Stimulated activated CD4-positive, alpha-beta T cell treated with anti-CD3 and anti-CD28 coated beads, Interleukin-1b, Interleukin-23, amount 100 ng/mL, for 1 hour (primary cell): ENCODE results near the gene CLRN2.
"Not testable (repeated sequence)": the region's sequence is repeated elsewhere in the genome, so short reads cannot be mapped to it uniquely, and the experiment has no call there.

Experiments
- DNase-seq, 2 donors: peaks; one replicate each; pipeline ENCODE4 v3.0.0-alpha.2; 2020; ENCODE audit warnings: low read depth in 2 of 2

Gene CLRN2

DNA sequence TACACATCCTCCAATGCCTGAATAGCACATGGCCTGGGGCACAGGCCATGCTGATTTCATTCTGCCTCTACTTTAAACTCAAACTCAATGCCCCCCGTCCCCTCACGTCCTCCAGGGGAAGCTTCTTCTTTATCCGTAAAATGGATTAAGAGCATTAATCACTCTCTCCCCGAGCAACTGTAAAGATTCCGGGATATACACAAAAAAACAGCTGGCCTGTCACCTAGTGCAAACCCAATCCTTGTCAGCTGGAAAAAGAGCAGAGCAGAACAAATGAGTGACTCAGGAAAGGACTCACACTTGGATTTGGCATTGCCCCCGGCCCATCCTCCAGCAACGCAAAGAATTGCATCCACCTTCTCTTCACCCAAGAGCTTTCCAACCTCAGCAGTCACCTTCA, 10.9 kb upstream of the CLRN2 start:
- DNase-seq: no peak

DNA sequence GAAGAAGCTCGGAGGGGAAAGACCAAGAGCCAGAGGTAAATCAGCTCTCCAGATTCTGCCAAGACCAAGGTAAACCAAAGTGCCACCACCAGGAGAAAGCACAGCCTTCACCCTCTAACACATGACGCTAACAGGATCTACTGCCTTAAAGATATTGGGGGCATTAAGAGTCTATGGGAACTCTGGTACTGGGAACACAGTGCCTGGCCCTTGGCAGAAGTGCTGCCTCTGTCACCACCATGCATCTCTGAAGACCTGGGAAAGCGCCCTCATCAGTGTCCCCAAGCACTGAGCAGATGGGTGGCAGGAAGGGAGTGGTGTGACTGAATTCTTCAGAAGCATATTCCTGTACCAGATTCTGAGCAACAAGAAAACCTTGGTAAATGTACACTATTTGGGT, 4.4 kb upstream of the CLRN2 start:
- DNase-seq: no peak

GRCh38 chr4:17511051-17511450, 3.9 kb upstream of the CLRN2 start:
- no peak for DNase-seq

GRCh38 chr4:17511509-17511949, 3.4 kb upstream of the CLRN2 start:
- peak in 1 of 2 donors; percentile 37 for DNase-seq

DNA sequence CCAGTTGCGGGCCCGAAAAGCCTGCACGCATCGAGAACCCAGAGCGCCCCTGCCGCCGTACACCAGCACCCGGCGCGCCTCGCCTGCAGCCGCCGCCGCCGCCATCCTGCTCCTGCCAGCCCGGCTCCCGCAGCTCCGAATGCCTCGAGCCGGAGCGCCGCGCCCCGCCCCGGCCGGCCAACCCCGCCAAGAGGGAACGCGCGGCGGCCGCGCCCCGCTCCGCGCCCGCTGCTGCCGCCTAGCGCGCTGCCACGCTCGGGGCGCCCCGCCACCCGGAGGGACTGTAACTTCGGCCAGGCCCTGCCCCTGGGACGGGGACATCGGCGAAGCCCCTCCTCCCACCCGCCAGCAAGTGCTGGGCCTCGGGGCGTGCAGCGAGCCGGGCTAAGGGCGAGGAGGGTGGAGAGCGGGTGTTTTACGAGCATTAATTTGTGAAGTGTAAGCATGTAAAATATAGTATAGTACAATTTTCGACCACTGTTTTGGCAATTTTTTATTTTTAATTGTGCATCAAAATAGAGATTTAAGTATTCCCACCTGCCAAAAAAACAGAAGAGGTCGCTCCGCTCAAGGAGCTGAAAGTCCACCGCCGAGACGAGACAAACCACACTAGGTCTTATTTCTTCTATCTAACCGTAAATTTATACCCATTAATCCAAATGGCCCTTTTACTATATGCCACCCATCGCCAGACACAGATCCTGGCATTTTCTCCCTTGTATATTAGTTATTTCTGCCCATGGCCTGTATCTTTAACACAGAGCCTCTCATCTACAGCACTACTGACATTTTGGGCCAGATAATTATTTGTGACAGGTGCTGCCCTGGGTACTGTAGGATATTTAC, 2.8 kb upstream of the CLRN2 start, which contains the start of gene QDPR:
TSS of gene QDPR (minus strand) at position 141 of the 846 bp plus-strand sequence. CDS start at position 105, 36 bp downstream.
- peak; percentile 17 to 56 for DNase-seq

DNA sequence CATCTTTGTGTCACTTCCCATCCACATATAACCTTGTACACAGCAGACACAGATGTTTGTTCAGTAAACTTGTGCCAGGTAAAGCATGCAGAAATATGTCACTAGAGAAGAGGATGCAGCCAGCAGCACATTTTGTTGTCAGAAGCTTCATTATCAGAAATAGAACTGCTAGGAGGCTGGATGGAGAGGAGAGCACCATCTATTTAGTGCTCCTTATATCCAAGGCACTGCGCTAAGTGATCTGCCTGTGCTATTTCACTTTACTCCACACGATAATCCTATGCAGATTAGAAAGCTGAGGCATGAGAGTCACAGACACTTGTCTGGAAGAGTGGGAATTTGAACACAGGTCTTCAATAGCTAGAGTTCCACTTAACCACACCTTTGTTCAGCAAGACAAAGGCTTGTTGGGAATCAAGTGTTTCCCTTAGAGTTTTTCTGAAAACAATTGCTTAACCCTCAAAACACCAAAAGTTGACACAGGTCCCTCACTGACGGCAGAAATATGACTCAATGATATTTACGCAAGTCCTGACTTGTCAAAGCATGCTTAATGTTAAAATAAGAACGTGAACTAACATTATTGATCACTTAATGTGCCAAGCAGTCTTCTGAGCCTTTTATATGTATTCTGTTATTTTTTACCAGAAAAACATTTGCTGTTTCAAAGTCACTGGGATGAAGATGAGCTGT, 1.8 kb upstream of the CLRN2 start:
- DNase-seq: no peak

DNA sequence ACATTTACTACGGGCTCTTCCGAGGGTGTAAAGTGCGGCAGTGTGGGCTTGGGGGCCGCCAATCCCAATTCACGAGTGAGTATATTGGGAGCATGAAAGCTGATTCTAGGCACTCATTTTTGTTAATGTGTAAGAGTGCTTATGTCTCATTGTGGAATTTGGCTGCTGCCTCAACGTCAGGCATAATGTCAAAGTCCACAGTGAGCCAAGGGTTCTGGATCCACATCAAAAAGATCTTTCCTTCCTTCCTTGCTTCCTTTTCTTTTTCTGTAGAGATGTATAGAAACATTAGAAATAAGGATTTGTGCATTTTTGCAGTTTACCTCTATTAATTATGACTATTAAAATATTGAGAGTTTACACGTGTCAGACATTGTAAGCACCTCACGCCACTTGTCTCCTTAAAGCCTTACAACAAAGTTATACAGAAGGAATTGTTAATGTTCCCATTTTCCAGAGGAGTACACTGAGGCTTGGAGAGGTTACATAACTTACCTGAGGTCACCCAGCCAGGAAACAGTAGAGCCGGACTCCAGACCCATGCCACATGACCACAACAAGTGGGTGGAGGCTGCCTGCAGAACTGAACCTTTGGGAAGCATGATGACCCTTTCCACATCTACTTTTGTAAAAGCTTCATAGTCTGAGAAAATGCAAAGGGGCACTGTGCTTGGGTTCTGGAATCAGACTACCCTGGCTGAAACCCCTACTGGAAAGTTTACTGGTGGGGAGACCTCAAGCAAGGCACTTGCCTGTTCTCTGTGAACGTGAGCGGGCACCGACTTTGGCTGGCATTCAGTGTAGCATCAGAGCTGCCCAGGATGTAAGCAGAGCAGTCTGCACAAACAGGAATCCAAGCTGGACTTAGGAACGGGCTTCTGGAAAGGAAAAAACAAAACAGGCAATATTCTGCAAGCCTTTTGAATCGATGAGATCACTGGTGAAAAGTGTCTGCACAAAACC, 761 bp downstream of the CLRN2 start:
- DNase-seq: no peak

DNA sequence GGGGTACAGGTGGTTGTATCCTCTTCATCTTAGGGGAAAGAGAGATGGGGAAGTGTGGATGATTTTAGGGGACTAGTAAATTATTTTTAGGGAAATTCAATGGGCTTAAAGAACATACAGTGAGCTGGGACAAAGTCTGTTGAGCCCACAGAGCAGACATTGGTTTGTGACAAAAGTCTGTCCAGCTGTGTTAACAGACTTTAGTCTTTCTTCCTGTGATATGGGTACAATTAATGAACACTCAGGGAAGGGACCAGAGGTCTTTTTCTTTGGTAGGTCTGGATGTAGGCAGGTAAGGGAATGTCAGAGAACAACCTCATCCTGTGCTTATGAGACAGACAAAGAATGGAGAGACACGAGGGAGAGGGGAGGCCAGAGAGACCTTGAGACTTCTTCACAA, 2.0 kb downstream of the CLRN2 start:
- DNase-seq: no peak

DNA sequence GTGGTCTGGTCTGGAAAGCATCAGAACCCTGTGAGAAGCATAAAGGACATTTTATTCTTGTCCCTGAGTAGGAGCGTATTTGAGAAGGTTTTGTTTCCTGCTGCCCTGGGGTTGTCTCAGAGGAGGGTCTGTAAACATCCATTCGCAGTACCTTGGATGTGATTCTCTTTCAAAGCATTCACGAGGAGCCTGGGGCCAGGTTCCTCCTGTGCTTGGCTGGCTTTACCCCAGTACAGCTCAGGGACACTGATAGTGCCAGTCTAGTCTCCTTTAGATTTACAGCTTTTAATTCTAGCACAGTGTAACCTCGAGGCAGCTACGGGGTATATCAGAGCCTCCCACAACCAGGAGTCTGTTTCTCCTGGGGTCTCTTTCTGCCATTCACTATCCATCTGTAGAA, 2.7 kb downstream of the CLRN2 start:
- DNase-seq: no peak

- DNase-seq: no peak
These were observed 6.6 kb downstream of the CLRN2 start for GRCh38 chr4:17521595-17521994.

- no peak for DNase-seq
These were observed 8.7 kb downstream of the CLRN2 start for GRCh38 chr4:17523662-17524061.

DNA sequence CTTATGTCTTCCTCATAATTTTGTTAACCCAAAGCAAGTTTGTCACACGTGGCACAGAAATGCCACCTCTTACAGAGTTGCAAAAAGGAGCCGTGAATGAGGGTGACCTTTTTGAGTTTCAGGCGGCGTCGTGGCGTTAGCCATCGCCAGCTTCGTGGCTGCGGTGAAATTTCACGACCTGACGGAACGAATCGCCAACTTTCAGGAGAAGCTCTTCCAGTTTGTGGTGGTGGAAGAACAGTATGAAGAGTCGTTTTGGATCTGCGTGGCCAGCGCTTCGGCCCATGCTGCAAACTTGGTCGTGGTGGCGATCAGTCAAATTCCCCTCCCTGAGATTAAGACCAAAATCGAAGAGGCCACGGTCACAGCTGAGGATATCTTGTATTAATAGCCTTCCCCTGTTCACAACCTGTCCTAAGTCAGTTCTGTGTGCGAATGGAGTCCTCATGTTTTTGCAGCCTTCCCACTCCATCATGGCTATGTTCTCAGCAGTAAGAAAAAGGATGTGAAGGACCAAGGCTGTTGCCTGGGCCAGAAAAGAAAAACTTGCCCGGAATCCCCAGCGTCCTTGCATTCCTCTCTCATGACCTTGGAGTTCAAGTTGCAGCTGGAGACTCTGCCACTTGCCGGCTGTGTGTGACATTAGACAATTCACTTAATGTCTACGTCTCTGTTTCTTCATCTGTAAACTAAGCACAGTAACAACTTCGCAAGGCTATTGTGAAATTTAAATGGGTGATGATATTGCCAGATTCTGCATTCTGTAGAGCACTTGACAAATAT, 11.9 kb downstream of the CLRN2 start:
- no peak for DNase-seq

- DNase-seq: no peak
These were observed 13.7 kb downstream of the CLRN2 start for GRCh38 chr4:17528551-17529165.

- no peak for DNase-seq
These were observed 16.7 kb downstream of the CLRN2 start for GRCh38 chr4:17531538-17532285.

DNA sequence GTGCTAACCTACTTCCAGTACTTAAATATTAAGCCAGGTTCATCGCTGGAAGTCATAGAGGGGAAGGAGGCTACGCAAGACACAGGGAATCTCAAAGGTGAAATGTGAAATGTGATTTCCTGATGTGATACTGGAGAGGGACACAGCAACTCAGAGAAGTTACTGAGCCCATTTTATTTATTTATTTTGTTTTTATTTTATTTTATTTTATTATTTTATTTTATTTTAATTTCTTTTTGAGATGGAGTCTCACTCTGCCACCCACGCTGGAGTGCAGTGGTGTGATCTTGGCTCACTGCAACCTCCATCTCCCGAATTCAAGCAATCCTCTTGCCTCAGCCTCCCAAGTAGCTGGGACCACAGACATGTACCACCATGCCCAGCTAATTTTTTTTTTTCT, 19.7 kb downstream of the CLRN2 start:
- DNase-seq: no peak

GRCh38 chr4:17535242-17535641, 20.3 kb downstream of the CLRN2 start:
- DNase-seq: no peak

DNA sequence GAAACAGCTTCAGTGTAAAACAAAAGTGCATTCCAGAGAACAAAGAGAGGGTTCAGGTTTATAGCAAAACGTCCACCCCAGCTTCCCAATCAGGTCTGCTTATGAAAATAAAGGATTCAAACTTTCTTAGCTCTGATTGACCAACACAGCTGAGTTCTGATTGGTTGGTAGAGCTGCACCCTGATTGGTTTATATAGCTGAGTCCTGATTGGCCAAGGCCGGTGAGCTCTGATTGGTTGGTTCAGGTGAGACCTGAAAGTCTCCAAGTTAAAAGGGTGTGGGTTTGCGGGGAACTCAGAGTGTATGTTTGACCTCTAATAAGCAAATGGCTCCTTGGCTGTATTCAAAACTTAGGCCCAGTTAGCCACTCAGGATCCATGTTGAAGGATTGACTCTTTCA, 20.9 kb downstream of the CLRN2 start:
- no peak for DNase-seq

DNA sequence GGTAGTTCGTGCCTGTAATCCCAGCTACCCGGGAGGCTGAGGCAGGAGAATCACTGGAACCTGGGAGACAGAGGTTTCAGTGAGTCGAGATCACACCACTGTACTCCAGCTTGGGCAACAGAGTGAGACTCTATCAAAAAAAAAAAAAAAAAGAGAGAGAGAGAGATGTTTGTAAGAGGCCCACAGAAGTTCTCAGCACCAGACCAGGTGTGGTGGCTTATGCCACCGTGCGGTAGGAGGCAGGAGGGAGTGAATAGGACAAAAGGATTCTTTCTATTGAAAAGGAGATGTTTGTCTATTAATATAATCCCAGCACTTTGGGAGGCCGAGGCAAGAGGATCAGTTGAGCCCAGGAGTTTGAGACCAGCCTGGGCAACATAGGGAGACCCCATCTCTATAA, 22.1 kb downstream of the CLRN2 start:
- not testable (repeated sequence) for DNase-seq

DNA sequence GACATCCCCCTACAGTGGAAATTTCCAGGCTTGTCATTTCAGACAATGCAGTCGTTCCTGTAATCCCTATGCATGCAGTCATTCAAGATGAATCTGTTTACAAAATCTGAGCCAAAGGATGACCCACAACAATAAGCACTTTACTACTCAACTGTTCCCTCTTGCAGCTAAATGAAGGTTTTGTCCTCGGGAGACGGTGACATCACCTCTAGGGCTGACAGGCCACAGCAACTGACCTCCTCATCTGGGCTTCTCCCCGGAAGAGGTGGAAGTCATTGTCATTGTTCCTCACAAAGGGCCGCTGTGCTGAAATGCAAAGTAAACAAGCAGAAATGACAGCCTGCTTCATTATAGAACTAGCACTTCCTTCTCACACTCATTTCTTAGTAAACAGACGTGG, 29.2 kb downstream of the CLRN2 start:
- DNase-seq: no peak

GRCh38 chr4:17544831-17545234, 29.9 kb downstream of the CLRN2 start:
- no peak for DNase-seq
